Activated naive CD8-positive, alpha-beta T cell treated with anti-CD3 and anti-CD28 coated beads, Interleukin-2, amount 50 U/mL, for 24 hours (primary cell): Measurements from ENCODE around the gene MYO1D.
"Not testable (repeated sequence)": the region's sequence is repeated elsewhere in the genome, so short reads cannot be mapped to it uniquely, and the experiment has no call there.

Source experiments
- ATAC-seq: fragments of 150-1000 bp; cut with Tn5 transposase; one replicate; pipeline ENCODE4 v1.10.0; 2021
- DNase-seq: peaks from one replicate; pipeline ENCODE4 v3.0.0; 2021
- H3K27ac Mint-ChIP-seq: one replicate; pipeline ENCODE4 v1.8.0; 2021; ENCODE audit warnings: mild to moderate bottlenecking, mixed read lengths
- H3K27me3 Mint-ChIP-seq: one replicate; pipeline ENCODE4 v1.8.0; 2021; ENCODE audit warnings: mixed read lengths
- H3K36me3 Mint-ChIP-seq: one replicate; pipeline ENCODE4 v1.8.0; 2021; ENCODE audit warnings: low read depth, mixed read lengths
- H3K4me1 Mint-ChIP-seq: one replicate; pipeline ENCODE4 v1.8.0; 2021; ENCODE audit warnings: mixed read lengths
- H3K4me3 Mint-ChIP-seq: one replicate; pipeline ENCODE4 v1.8.0; 2021; ENCODE audit warnings: mild to moderate bottlenecking, moderate library complexity, mixed read lengths
- H3K9me3 Mint-ChIP-seq: one replicate; pipeline ENCODE4 v1.8.0; 2021; ENCODE audit warnings: mixed read lengths

MYO1D gene

GRCh38 chr17:32741381-32741780, 135.5 kb downstream of the MYO1D start:
- DNase-seq: no peak
- Mint-ChIP-seq H3K4me1 (no peaks in the 10 kb centered on the region), H3K27ac (no peak overlapping the region), H3K36me3 (no peaks in the 10 kb centered on the region), H3K9me3 (no peaks in the 10 kb centered on the region), H3K4me3 (no peak overlapping the region), H3K27me3 (no peaks in the 10 kb centered on the region)
- ATAC-seq: no peak

- H3K4me3 Mint-ChIP-seq: no peak overlapping the region
- DNase-seq (no peak), ATAC-seq (no peak)
- H3K9me3 Mint-ChIP-seq: no peaks in the 10 kb centered on the region
- H3K36me3 Mint-ChIP-seq: no peaks in the 10 kb centered on the region
- no peaks in the 10 kb centered on the region for H3K27me3 Mint-ChIP-seq
- H3K4me1 Mint-ChIP-seq: no peaks in the 10 kb centered on the region
- no peak overlapping the region for H3K27ac Mint-ChIP-seq
Measured at GRCh38 chr17:32739722-32740121, 137.2 kb downstream of the MYO1D start.

GRCh38 chr17:32739151-32739550, 137.8 kb downstream of the MYO1D start:
- DNase-seq, H3K9me3 Mint-ChIP-seq, H3K27ac Mint-ChIP-seq, H3K4me3 Mint-ChIP-seq, ATAC-seq, H3K4me1 Mint-ChIP-seq, H3K36me3 Mint-ChIP-seq, H3K27me3 Mint-ChIP-seq: not testable (repeated sequence)

GRCh38 chr17:32733401-32733800, 143.5 kb downstream of the MYO1D start:
- H3K27ac Mint-ChIP-seq: no peak overlapping the region

GRCh38 chr17:32732900-32733299, 144.0 kb downstream of the MYO1D start:
- ATAC-seq (no peak), DNase-seq (no peak)
- Mint-ChIP-seq H3K36me3 (peaks cover 4% of the 10 kb centered on the region), H3K4me3 (no peak overlapping the region), H3K4me1 (no peaks in the 10 kb centered on the region), H3K9me3 (peaks cover 3% of the 10 kb centered on the region), H3K27me3 (no peaks in the 10 kb centered on the region), H3K27ac (no peak overlapping the region)

More at GRCh38 chr17:32733401-32733800, 143.5 kb downstream of the MYO1D start:
- Mint-ChIP-seq H3K4me1 (no peaks in the 10 kb centered on the region), H3K36me3 (peaks cover 4% of the 10 kb centered on the region), H3K9me3 (peaks cover 3% of the 10 kb centered on the region), H3K27me3 (no peaks in the 10 kb centered on the region), H3K4me3 (no peak overlapping the region)
- ATAC-seq: no peak
- DNase-seq: no peak

- ATAC-seq: no peak
- Mint-ChIP-seq H3K4me3 (no peak overlapping the region), H3K27ac (no peak overlapping the region), H3K9me3 (peaks cover 3% of the 10 kb centered on the region), H3K4me1 (no peaks in the 10 kb centered on the region), H3K27me3 (no peaks in the 10 kb centered on the region), H3K36me3 (peaks cover 4% of the 10 kb centered on the region)
- no peak for DNase-seq
Measured at GRCh38 chr17:32732296-32732642, 144.7 kb downstream of the MYO1D start.

- Mint-ChIP-seq H3K4me3 (no peak overlapping the region), H3K36me3 (peaks cover 4% of the 10 kb centered on the region), H3K4me1 (no peaks in the 10 kb centered on the region), H3K27me3 (no peaks in the 10 kb centered on the region), H3K27ac (no peak overlapping the region), H3K9me3 (peaks cover 3% of the 10 kb centered on the region)
- ATAC-seq (no peak), DNase-seq (no peak)
Measured at GRCh38 chr17:32731556-32732295, 145.2 kb downstream of the MYO1D start.

GRCh38 chr17:32727681-32728080, 149.2 kb downstream of the MYO1D start:
- peaks cover 11% of the 10 kb centered on the region for H3K9me3 Mint-ChIP-seq
- no peak overlapping the region for H3K27ac Mint-ChIP-seq
- no peak overlapping the region for H3K4me3 Mint-ChIP-seq
- no peaks in the 10 kb centered on the region for H3K4me1 Mint-ChIP-seq
- ATAC-seq (no peak), DNase-seq (no peak)
- no peaks in the 10 kb centered on the region for H3K27me3 Mint-ChIP-seq
- H3K36me3 Mint-ChIP-seq: peaks cover 13% of the 10 kb centered on the region

GRCh38 chr17:32725697-32726096, 151.2 kb downstream of the MYO1D start:
- Mint-ChIP-seq H3K27ac (no peak overlapping the region), H3K36me3 (peaks cover 9% of the 10 kb centered on the region), H3K27me3 (no peaks in the 10 kb centered on the region)

GRCh38 chr17:32723310-32723955, 153.5 kb downstream of the MYO1D start:
- H3K4me1 Mint-ChIP-seq: no peaks in the 10 kb centered on the region
- H3K36me3 Mint-ChIP-seq: peaks cover 10% of the 10 kb centered on the region
- ATAC-seq: no peak
- H3K9me3 Mint-ChIP-seq: peaks cover 7% of the 10 kb centered on the region
- no peak overlapping the region for H3K27ac Mint-ChIP-seq
- H3K27me3 Mint-ChIP-seq: no peaks in the 10 kb centered on the region
- DNase-seq: no peak
- H3K4me3 Mint-ChIP-seq: no peak overlapping the region

More at GRCh38 chr17:32725697-32726096, 151.2 kb downstream of the MYO1D start:
- no peak for ATAC-seq
- Mint-ChIP-seq H3K4me1 (no peaks in the 10 kb centered on the region), H3K9me3 (peaks cover 7% of the 10 kb centered on the region), H3K4me3 (no peak overlapping the region)
- no peak for DNase-seq

- H3K27ac Mint-ChIP-seq: no peak overlapping the region
Measured at GRCh38 chr17:32722733-32723132, 154.2 kb downstream of the MYO1D start.

GRCh38 chr17:32720671-32721070, 156.3 kb downstream of the MYO1D start:
- Mint-ChIP-seq H3K27ac (no peak overlapping the region), H3K4me1 (no peaks in the 10 kb centered on the region), H3K9me3 (peaks cover 5% of the 10 kb centered on the region), H3K27me3 (no peaks in the 10 kb centered on the region), H3K4me3 (no peak overlapping the region), H3K36me3 (peaks cover 7% of the 10 kb centered on the region)
- DNase-seq: no peak
- ATAC-seq: no peak

More at GRCh38 chr17:32722733-32723132, 154.2 kb downstream of the MYO1D start:
- DNase-seq: no peak
- Mint-ChIP-seq H3K4me1 (no peaks in the 10 kb centered on the region), H3K36me3 (peaks cover 10% of the 10 kb centered on the region), H3K27me3 (no peaks in the 10 kb centered on the region), H3K4me3 (no peak overlapping the region), H3K9me3 (peaks cover 7% of the 10 kb centered on the region)
- no peak for ATAC-seq

- Mint-ChIP-seq H3K4me3 (no peak overlapping the region), H3K27me3 (no peaks in the 10 kb centered on the region), H3K36me3 (peaks cover 2% of the 10 kb centered on the region), H3K9me3 (no peaks in the 10 kb centered on the region), H3K4me1 (no peaks in the 10 kb centered on the region), H3K27ac (no peak overlapping the region)
- DNase-seq (no peak), ATAC-seq (no peak)
Measured at GRCh38 chr17:32719689-32720088, 157.2 kb downstream of the MYO1D start.

GRCh38 chr17:32714922-32715321, 162.0 kb downstream of the MYO1D start:
- H3K9me3 Mint-ChIP-seq, H3K4me3 Mint-ChIP-seq, H3K27me3 Mint-ChIP-seq, H3K27ac Mint-ChIP-seq, ATAC-seq, DNase-seq, H3K4me1 Mint-ChIP-seq: not testable (repeated sequence)
- H3K36me3 Mint-ChIP-seq: peaks cover 12% of the 10 kb centered on the region

- not testable (repeated sequence) for H3K9me3 Mint-ChIP-seq, H3K4me1 Mint-ChIP-seq, H3K27ac Mint-ChIP-seq
Measured at GRCh38 chr17:32714206-32714605, 162.7 kb downstream of the MYO1D start.

More at GRCh38 chr17:32714206-32714605, 162.7 kb downstream of the MYO1D start:
- not testable (repeated sequence) for DNase-seq, ATAC-seq, H3K4me3 Mint-ChIP-seq, H3K27me3 Mint-ChIP-seq
- peaks cover 11% of the 10 kb centered on the region for H3K36me3 Mint-ChIP-seq
